ENCODE measurements around the gene SLC3A2. TPM values are rescaled to one million over a fixed set of nuclear protein-coding genes. Genes with fewer than 3 reads are reported as not detected.
A peak's percentile ranks its signal among the peaks of the same experiment; 100 is the strongest.

SLC3A2 gene
- total RNA-seq, 3 donors from 2014 or later: 147 to 214 (median 171) TPM

GRCh38 chr11:62879235-62879978 lies 1.3 kb upstream of the SLC3A2 start:
- Histone ChIP-seq H3K4me3 (peak overlapping the region; percentile 68 to 99 (median 92)), H3K27ac (peak overlapping the region; percentile 97 to 100), H3K4me1 (peaks cover 0 to 17% of the 10 kb centered on the region in 2 donors), H3K9me3 (no peaks in the 10 kb centered on the region), H3K36me3 (no peaks in the 10 kb centered on the region), H3K27me3 (no peaks in the 10 kb centered on the region)
- TF ChIP-seq POLR2A (IDR thresholded peaks at IDR 0.05) (no peak), POLR2AphosphoS5 (IDR thresholded peaks at IDR 0.05) (peak in 1 of 3 donors; percentile 50)
- intact Hi-C loops (cut with DNase I; ENCODE audit: low total_unique reads): loop anchor here (10.0 kb wide), 1 partner anchor 485 kb away; no protein-coding TSS in a partner anchor
- DNase-seq (ENCODE audit: low spot score in 2 of 2): peak in 1 of 2 donors; percentile 82

- TF ChIP-seq POLR2AphosphoS5 (IDR thresholded peaks at IDR 0.05): no peak
- TF ChIP-seq POLR2A (IDR thresholded peaks at IDR 0.05): no peak
- no peak for TF ChIP-seq CTCF (IDR thresholded peaks at IDR 0.05)
- intact Hi-C loops (cut with DNase I; ENCODE audit: low total_unique reads): no loop called here
- DNase-seq (ENCODE audit: low spot score in 2 of 2): peak; percentile 55 to 79
- H3K27ac ChIP-seq: peak overlapping the region; percentile 97 to 100
- no peaks in the 10 kb centered on the region for H3K36me3 ChIP-seq
- peak overlapping the region; percentile 68 to 99 (median 92) for H3K4me3 ChIP-seq
- no peaks in the 10 kb centered on the region for H3K9me3 ChIP-seq
- no peaks in the 10 kb centered on the region for H3K27me3 ChIP-seq
- H3K4me1 ChIP-seq: peaks cover 3 to 24% of the 10 kb centered on the region in 2 donors
Observed at GRCh38 chr11:62880231-62880802, 379 bp upstream of the SLC3A2 start.

GRCh38 chr11:62881579-62882430 lies 1.1 kb downstream of the SLC3A2 start:
- peak; percentile 96 to 98 for DNase-seq (ENCODE audit: low spot score in 2 of 2)
- Histone ChIP-seq H3K4me1 (peaks cover 3 to 29% of the 10 kb centered on the region in 2 donors), H3K4me3 (peak overlapping the region; percentile 68 to 99 (median 92)), H3K9me3 (no peaks in the 10 kb centered on the region), H3K27me3 (no peaks in the 10 kb centered on the region), H3K27ac (peak overlapping the region; percentile 97 to 100), H3K36me3 (peaks cover 9% of the 10 kb centered on the region)
- intact Hi-C loops (cut with DNase I; ENCODE audit: low total_unique reads): no loop called here
- TF ChIP-seq POLR2AphosphoS5 (IDR thresholded peaks at IDR 0.05) (peak in 2 of 3 donors; percentile 85 to 97), POLR2A (IDR thresholded peaks at IDR 0.05) (no peak)

GRCh38 chr11:62882431-62882749 lies 1.7 kb downstream of the SLC3A2 start:
- Histone ChIP-seq H3K9me3 (no peaks in the 10 kb centered on the region), H3K27ac (peak overlapping the region; percentile 97 to 100), H3K36me3 (peaks cover 14% of the 10 kb centered on the region), H3K27me3 (no peaks in the 10 kb centered on the region), H3K4me3 (peak overlapping the region; percentile 68 to 99 (median 92)), H3K4me1 (peaks cover 3 to 29% of the 10 kb centered on the region in 2 donors)
- intact Hi-C loops (cut with DNase I; ENCODE audit: low total_unique reads): no loop called here
- no peak for TF ChIP-seq POLR2AphosphoS5 (IDR thresholded peaks at IDR 0.05)
- TF ChIP-seq CTCF (IDR thresholded peaks at IDR 0.05): no peak
- TF ChIP-seq POLR2A (IDR thresholded peaks at IDR 0.05): no peak
- DNase-seq (ENCODE audit: low spot score in 2 of 2): no peak

GRCh38 chr11:62882788-62883501 lies 2.2 kb downstream of the SLC3A2 start:
- Histone ChIP-seq H3K36me3 (peaks cover 17% of the 10 kb centered on the region), H3K4me1 (peaks cover 3 to 29% of the 10 kb centered on the region in 2 donors), H3K9me3 (no peaks in the 10 kb centered on the region), H3K27me3 (no peaks in the 10 kb centered on the region), H3K27ac (peak overlapping the region; percentile 97 to 100), H3K4me3 (peak overlapping the region; percentile 68 to 99 (median 92))
- no peak for DNase-seq (ENCODE audit: low spot score in 2 of 2)
- no peak for TF ChIP-seq CTCF (IDR thresholded peaks at IDR 0.05)
- no peak for TF ChIP-seq POLR2A (IDR thresholded peaks at IDR 0.05)
- TF ChIP-seq POLR2AphosphoS5 (IDR thresholded peaks at IDR 0.05): no peak
- intact Hi-C loops (cut with DNase I; ENCODE audit: low total_unique reads): no loop called here

Measured in breast epithelium (tissue), 4 donors.